ENCODE results near the gene FN3KRP. TPM values are rescaled to one million over a fixed set of nuclear protein-coding genes. Genes with fewer than 3 reads are reported as not detected.

The FN3KRP gene
- total and polyA plus RNA-seq, 2 donors (not counting 3 experiments of a cell fraction or from before 2014, with no cell fraction given), result 22.2 to 35.2 TPM

DNA sequence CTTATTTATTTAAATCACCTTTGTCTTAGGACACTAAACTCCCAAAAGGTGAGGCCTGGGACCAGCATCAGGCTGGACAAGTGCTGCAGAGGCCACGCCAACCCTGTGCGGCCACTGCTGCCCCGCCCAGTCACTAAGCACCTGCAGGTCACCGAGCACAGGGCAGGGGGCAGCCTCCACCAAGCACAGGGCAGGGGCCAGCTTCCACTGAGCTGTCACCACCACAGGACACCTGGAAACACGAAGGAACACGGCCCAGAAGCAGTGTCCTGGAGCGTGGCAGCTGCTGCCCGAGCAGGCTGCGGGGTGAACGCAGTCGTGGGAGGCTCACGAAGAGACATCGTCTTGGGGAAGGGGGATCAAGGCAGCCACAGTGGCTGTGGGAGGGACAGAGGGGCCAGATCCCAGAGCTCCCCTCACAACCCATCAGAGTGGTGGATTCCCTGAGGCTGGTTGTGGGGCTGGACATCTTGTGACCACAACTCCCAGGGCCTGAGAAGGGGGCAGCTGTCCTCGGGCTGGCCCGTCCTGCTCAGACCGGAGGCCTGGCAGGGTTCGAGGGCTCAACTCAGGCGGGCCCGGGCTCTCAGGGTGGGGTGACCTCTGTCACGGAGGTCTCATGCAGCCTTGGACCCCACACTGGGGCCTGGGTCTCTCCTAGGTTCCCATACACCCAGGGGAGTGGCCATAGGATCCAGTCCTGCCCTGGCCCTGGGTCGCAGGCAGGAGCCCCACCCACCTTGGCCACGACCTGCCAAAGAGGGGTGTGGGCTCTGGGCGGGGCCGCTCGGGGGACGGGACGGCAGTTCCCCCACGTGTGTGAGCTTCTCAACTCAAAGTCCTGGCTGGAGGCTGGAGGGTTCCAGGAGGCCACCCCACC lies 36.7 kb upstream of the FN3KRP start:
- BruUV-seq (replicated peaks), result no TSS peak
- H3K9me3 ChIP-seq (replicated peaks; ENCODE audit: control insufficient read depth, insufficient read depth, low read length), result no peaks in the 10 kb centered on the region
- no peaks in the 10 kb centered on the region for H3K4me1 ChIP-seq (ENCODE audit: control insufficient read depth, extremely low read depth, insufficient read depth, low read length)
- no peaks in the 10 kb centered on the region for H3K79me2 ChIP-seq (ENCODE audit: control insufficient read depth, insufficient read depth, low read length)
- H3K36me3 ChIP-seq (ENCODE audit: control insufficient read depth in 2 of 2, extremely low read depth in 1 of 2, insufficient read depth in 2 of 2, low read length in 2 of 2), result no peaks in the 10 kb centered on the region
- TF ChIP-seq, protein P1, sequence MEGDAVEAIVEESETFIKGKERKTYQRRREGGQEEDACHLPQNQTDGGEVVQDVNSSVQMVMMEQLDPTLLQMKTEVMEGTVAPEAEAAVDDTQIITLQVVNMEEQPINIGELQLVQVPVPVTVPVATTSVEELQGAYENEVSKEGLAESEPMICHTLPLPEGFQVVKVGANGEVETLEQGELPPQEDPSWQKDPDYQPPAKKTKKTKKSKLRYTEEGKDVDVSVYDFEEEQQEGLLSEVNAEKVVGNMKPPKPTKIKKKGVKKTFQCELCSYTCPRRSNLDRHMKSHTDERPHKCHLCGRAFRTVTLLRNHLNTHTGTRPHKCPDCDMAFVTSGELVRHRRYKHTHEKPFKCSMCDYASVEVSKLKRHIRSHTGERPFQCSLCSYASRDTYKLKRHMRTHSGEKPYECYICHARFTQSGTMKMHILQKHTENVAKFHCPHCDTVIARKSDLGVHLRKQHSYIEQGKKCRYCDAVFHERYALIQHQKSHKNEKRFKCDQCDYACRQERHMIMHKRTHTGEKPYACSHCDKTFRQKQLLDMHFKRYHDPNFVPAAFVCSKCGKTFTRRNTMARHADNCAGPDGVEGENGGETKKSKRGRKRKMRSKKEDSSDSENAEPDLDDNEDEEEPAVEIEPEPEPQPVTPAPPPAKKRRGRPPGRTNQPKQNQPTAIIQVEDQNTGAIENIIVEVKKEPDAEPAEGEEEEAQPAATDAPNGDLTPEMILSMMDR (IDR thresholded peaks at IDR 0.05; ENCODE audit: extremely low read depth in 1 of 2, insufficient read depth in 1 of 2, low read depth in 1 of 2, low read length in 2 of 2), result no peak
- TF ChIP-seq POLR2AphosphoS5 (IDR thresholded peaks at IDR 0.05; ENCODE audit: insufficient read depth, low read depth, low read length) (no peak), MYC (IDR thresholded peaks at IDR 0.05; ENCODE audit: low read depth, low read length) (no peak), EZH2 (IDR thresholded peaks at IDR 0.05; ENCODE audit: borderline replicate concordance, low read depth, low read length, severe bottlenecking) (no peak), GATA2 (IDR thresholded peaks at IDR 0.05; ENCODE audit: insufficient read depth, insufficient read length, low read depth, low read length) (no peak), POLR2A (IDR thresholded peaks at IDR 0.05; ENCODE audit: low read depth, low read length) (no peak), FOS (IDR thresholded peaks at IDR 0.05; ENCODE audit: borderline replicate concordance, insufficient read depth, low read length) (no peak), JUN (IDR thresholded peaks at IDR 0.05; ENCODE audit: borderline replicate concordance, insufficient read depth, insufficient read length, low read depth) (no peak)
- TF ChIP-seq, protein P2, sequence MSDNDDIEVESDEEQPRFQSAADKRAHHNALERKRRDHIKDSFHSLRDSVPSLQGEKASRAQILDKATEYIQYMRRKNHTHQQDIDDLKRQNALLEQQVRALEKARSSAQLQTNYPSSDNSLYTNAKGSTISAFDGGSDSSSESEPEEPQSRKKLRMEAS (IDR thresholded peaks at IDR 0.05; ENCODE audit: insufficient read depth, insufficient read length), result no peak
- no peak overlapping the region for H3K4me2 ChIP-seq (ENCODE audit: insufficient read depth, low read length)
- intact Hi-C loops (cut with micrococcal nuclease), result no loop called here
- FAIRE-seq (no peak), DNase-seq (ENCODE audit: low read depth, low spot score) (no peak)
- H3K9me1 ChIP-seq (replicated peaks; ENCODE audit: control insufficient read depth, extremely low read depth, insufficient read depth, low read length), result no peaks in the 10 kb centered on the region
- no peak overlapping the region for H3K9ac ChIP-seq (replicated peaks; ENCODE audit: extremely low read depth, insufficient read depth, low read length)
- dilution Hi-C loops (cut with MboI; ENCODE audit: extremely low pct_ligation_motif_present, low sequenced_read_pairs), result no loop called here
- ChIA-PET POLR2A (no interaction called here), CTCF (interaction anchor here (1.2 kb wide), 1 partner anchor 28 kb away, joined by 3 read pairs; no protein-coding TSS in a partner anchor)
- H3K4me3 ChIP-seq (replicated peaks in 1 of 3; ENCODE audit: insufficient read depth in 1 of 3, low read depth in 1 of 3, low read length in 3 of 3), result no peak overlapping the region
- H3K27me3 ChIP-seq (ENCODE audit: control insufficient read depth in 2 of 2, insufficient read depth in 2 of 2, low read length in 2 of 2), result no peaks in the 10 kb centered on the region
- no peak overlapping the region for H3K27ac ChIP-seq (ENCODE audit: insufficient read depth, low read depth, low read length)
- no peaks in the 10 kb centered on the region for H4K20me1 ChIP-seq (replicated peaks; ENCODE audit: control insufficient read depth, extremely low read depth, insufficient read depth, low read length)
- H2AFZ ChIP-seq (ENCODE audit: low read depth, low read length), result no peak overlapping the region

Measured in endothelial cell of umbilical vein (primary cell).